ENCODE results near the gene RNF220. TPM values are rescaled to one million over a fixed set of nuclear protein-coding genes. Genes with fewer than 3 reads are reported as not detected.

The RNF220 gene
- total and polyA plus RNA-seq, 9 of the 15 experiments (the other 6 are each of a cell fraction or from before 2014, with no cell fraction given) = 5.1 to 117 (median 66.9) TPM

DNA sequence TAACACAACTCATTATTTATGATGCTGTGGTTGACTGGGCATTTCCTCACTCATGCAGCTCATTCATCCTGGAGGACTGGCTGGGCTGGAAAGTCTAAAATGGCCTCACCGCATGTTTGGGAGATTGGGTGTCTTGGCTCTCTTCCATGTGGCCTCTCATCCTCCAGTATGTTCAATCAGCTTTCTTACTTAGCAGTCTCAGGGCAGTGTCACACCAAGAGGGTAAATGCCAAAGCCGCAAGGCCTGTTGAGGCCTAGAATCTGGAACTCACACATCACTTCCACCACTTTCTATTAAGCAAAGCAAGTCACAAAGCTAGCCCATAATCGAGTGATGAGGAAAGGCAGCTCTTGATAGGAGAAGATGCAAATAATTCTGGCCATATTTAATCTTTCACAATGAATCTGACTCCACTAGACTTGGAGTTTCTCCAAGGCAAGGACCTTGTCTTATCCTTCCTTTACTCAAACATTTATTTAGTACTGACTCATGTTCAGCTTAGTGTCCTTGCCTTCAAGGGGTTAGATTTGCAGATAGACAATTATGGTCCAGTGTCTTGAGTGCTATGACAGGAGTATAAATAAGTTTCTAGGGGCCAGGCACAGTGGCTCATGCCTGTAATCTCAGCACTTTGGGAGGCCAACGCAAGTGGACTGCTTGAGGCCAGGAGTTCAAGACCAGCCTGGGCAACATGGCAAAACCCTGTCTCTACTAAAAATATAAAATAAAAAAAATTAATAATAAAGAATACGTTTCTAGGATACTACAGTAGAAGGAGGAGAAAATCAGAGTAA lies 224.1 kb downstream of the RNF220 start (continued):
- TF ChIP-seq, protein P1, sequence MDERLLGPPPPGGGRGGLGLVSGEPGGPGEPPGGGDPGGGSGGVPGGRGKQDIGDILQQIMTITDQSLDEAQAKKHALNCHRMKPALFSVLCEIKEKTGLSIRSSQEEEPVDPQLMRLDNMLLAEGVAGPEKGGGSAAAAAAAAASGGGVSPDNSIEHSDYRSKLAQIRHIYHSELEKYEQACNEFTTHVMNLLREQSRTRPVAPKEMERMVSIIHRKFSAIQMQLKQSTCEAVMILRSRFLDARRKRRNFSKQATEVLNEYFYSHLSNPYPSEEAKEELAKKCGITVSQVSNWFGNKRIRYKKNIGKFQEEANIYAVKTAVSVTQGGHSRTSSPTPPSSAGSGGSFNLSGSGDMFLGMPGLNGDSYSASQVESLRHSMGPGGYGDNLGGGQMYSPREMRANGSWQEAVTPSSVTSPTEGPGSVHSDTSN (CRISPR knock-in tag; IDR thresholded peaks at IDR 0.05; ENCODE audit: low read depth) = no peak
- TF ChIP-seq, protein P1 (tag; conservative IDR thresholded peaks at IDR 0.05; ENCODE audit: low read depth) = 0 out of 2 replicates have a peak, but pooled peaks have one; percentile 18
- TF ChIP-seq NCOA4 (IDR thresholded peaks at IDR 0.05; ENCODE audit: partially characterized antibody) = no peak
- TF ChIP-seq, protein P2, sequence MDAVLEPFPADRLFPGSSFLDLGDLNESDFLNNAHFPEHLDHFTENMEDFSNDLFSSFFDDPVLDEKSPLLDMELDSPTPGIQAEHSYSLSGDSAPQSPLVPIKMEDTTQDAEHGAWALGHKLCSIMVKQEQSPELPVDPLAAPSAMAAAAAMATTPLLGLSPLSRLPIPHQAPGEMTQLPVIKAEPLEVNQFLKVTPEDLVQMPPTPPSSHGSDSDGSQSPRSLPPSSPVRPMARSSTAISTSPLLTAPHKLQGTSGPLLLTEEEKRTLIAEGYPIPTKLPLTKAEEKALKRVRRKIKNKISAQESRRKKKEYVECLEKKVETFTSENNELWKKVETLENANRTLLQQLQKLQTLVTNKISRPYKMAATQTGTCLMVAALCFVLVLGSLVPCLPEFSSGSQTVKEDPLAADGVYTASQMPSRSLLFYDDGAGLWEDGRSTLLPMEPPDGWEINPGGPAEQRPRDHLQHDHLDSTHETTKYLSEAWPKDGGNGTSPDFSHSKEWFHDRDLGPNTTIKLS (IDR thresholded peaks at IDR 0.05; ENCODE audit: borderline replicate concordance, low read depth) = no peak
- peak; percentile 63; the same call in 1 of the 2 replicates for TF ChIP-seq FOSL1 (tag; conservative IDR thresholded peaks at IDR 0.05)
- peak; percentile 29; the same call in 1 of the 2 replicates for TF ChIP-seq ESRRA (IDR thresholded peaks at IDR 0.05; ENCODE audit: borderline replicate concordance, low read depth)
- 0 out of 4 replicates have a peak, but pooled peaks of 1 of the 2 experiments have one; percentile 12 for TF ChIP-seq RCOR1 (IDR thresholded peaks at IDR 0.05; ENCODE audit: borderline replicate concordance in 1 of 2, low read depth in 2 of 2, low read length in 2 of 2)
- TF ChIP-seq GABPB1 (CRISPR knock-in tag; IDR thresholded peaks at IDR 0.05) = no peak
- no peak for TF ChIP-seq ETV6 (IDR thresholded peaks at IDR 0.05; ENCODE audit: borderline replicate concordance in 1 of 2, low read depth in 2 of 2, low read length in 1 of 2)
- TF ChIP-seq ETV6 (CRISPR knock-in tag; IDR thresholded peaks at IDR 0.05; ENCODE audit: borderline replicate concordance) = no peak
- peak; percentile 45 for TF ChIP-seq NFIC (IDR thresholded peaks at IDR 0.05)

Measured in K562 (cell line).